A549 treated with GW870086 at 1 μM for 4 hours (cell line): ENCODE results near the gene NPC2. TPM values are rescaled to one million over a fixed set of nuclear protein-coding genes. Genes with fewer than 3 reads are reported as not detected.

Experiments used
- total RNA-seq: library from RNA; stranded (reverse); fragments of 200-300 nt; extraction: Qiagen RNA extraction; gene quantifications from 5 replicates; pipeline ENCODE4 v1.2.3, GENCODE V29; 2022; ENCODE audit warnings: low read depth

Gene NPC2
- 213 to 334 TPM (median 238 TPM) in 5 replicates for total RNA-seq

GRCh38 chr14:74492776-74493342 lies at the start of gene NPC2:
Gene NPC2 (minus strand): TSS chr14:74493305. CDS start chr14:74493274, 31 bp downstream.

GRCh38 chr14:74493343-74494261 lies 497 bp upstream of the NPC2 start, which contains the start of gene ISCA2:
Gene ISCA2 (plus strand): TSS chr14:74493765. CDS start chr14:74493775, 10 bp downstream.

Other genes starting within 250 kb of the NPC2 start
- 30.6 to 35.9 TPM (median 31.8 TPM) in 5 replicates for gene ABCD4, start 190.4 kb downstream of the NPC2 start, total RNA-seq
- gene VRTN, start 144.8 kb downstream of the NPC2 start, total RNA-seq = not detected in 5 replicates
- gene SYNDIG1L, start 67.1 kb downstream of the NPC2 start, total RNA-seq = not detected in 5 replicates
- 38.3 to 44.1 TPM (median 43.3 TPM) in 5 replicates for gene ISCA2, start 460 bp upstream of the NPC2 start, total RNA-seq
- 9.7 to 13.1 TPM (median 11.0 TPM) in 5 replicates for gene LTBP2, start 118.9 kb upstream of the NPC2 start, total RNA-seq
- gene AREL1, start 219.8 kb upstream of the NPC2 start, total RNA-seq = 19.3 to 26.5 TPM (median 24.2 TPM) in 5 replicates
- 38.3 to 70.4 TPM (median 49.1 TPM) in 5 replicates for gene FCF1, start 219.8 kb upstream of the NPC2 start, total RNA-seq